Fibroblast of lung (primary cell): ENCODE results near the gene STMN3. TPM values are rescaled to one million over a fixed set of nuclear protein-coding genes. Genes with fewer than 3 reads are reported as not detected.

ENCODE experiments used
- DNase-seq, 2 donors: peaks; one replicate each; pipeline versions ENCODE4 v3.0.0 to v3.0.0-alpha.2; 2010; ENCODE audit warnings: low read depth in 2 of 2
- H2AFZ ChIP-seq: 2 replicates; pipeline ENCODE4 v1.5.1; 2012; ENCODE audit warnings: low read length, control low read depth, inconsistent platforms
- H3K27ac ChIP-seq: 2 replicates; pipeline ENCODE4 v1.5.1; 2011; ENCODE audit warnings: low read length, control low read depth; ENCODE audit not compliant: insufficient read depth
- H3K27me3 ChIP-seq: 2 replicates; pipeline ENCODE4 v1.5.1; 2011; ENCODE audit warnings: mild to moderate bottlenecking, low read length; ENCODE audit not compliant: control insufficient read depth, insufficient read depth
- H3K36me3 ChIP-seq: 2 replicates; pipeline ENCODE4 v1.5.1; 2011; ENCODE audit warnings: low read length; ENCODE audit not compliant: control insufficient read depth, insufficient read depth
- H3K4me1 ChIP-seq: 2 replicates; pipeline ENCODE4 v1.5.1; 2011; ENCODE audit warnings: low read length; ENCODE audit not compliant: control insufficient read depth, insufficient read depth; ENCODE audit errors: extremely low read depth
- H3K4me2 ChIP-seq: 2 replicates; pipeline ENCODE4 v1.5.1; 2011; ENCODE audit warnings: low read length, control low read depth; ENCODE audit not compliant: insufficient read depth; ENCODE audit errors: extremely low read depth
- H3K4me3 ChIP-seq, 4 experiments: fragments of 200-600 bp in 1 of 4; sonication (generic) in 1 of 4; replicated peaks in 1 of 4; 2 replicates each; pipeline ENCODE4 v1.5.1; 2011 to 2016; ENCODE audit warnings: low read length in 4 of 4, low read depth in 3 of 4, mild to moderate bottlenecking in 3 of 4, control low read depth in 2 of 4, inconsistent platforms in 1 of 4, mixed read lengths in 1 of 4; ENCODE audit not compliant: insufficient read depth in 1 of 4; ENCODE audit errors: control extremely low read depth in 1 of 4
- H3K79me2 ChIP-seq: 2 replicates; pipeline ENCODE4 v1.5.1; 2012; ENCODE audit warnings: mild to moderate bottlenecking, low read length, inconsistent platforms; ENCODE audit not compliant: control insufficient read depth, insufficient read depth
- H3K9ac ChIP-seq: 2 replicates; pipeline ENCODE4 v1.5.1; 2011; ENCODE audit warnings: mild to moderate bottlenecking, low read length, control low read depth; ENCODE audit not compliant: insufficient read depth
- H3K9me3 ChIP-seq: 2 replicates; pipeline ENCODE4 v1.5.1; 2012; ENCODE audit warnings: low read depth, low read length; ENCODE audit not compliant: control insufficient read depth, insufficient read depth
- H4K20me1 ChIP-seq: 2 replicates; pipeline ENCODE4 v1.5.1; 2011; ENCODE audit warnings: low read length; ENCODE audit not compliant: control insufficient read depth, insufficient read depth; ENCODE audit errors: extremely low read depth
- EZH2 ChIP-seq: IDR thresholded peaks from 2 replicates; pipeline ENCODE4 v1.5.1; 2012; ENCODE audit warnings: low read length, control low read depth, mild to moderate bottlenecking; ENCODE audit errors: missing control alignments
- polyA plus RNA-seq, 2 donors: library from polyadenylated mRNA; depleted of rRNA in 1 of 2; stranded (reverse) in 1 of 2; unstranded in 1 of 2; fragments of >200 nt; gene quantifications; 2 replicates each; pipeline ENCODE4 v1.2.1, GENCODE V29; 2011 to 2012; ENCODE audit warnings: missing spikeins in 1 of 2
- total RNA-seq: library from RNA; depleted of rRNA; stranded (reverse); fragments of >200 nt; gene quantifications from 2 replicates; pipeline ENCODE4 v1.2.1, GENCODE V29; 2014
- TF ChIP-seq, protein P1 (sequence below), 2 donors: IDR thresholded peaks in 1 of 2; conservative IDR thresholded peaks in 1 of 2; 1 replicate in 1 of 2; 2 replicates in 1 of 2; pipeline ENCODE4 v1.5.1; 2011 to 2012; ENCODE audit warnings: low read length in 2 of 2, control low read depth in 1 of 2, inconsistent platforms in 1 of 2, low read depth in 1 of 2, mild to moderate bottlenecking in 1 of 2

STMN3 gene
- total and polyA plus RNA-seq, 2 donors (not counting 1 experiment from before 2014, with no cell fraction given): 3.7 to 34.3 TPM

DNA sequence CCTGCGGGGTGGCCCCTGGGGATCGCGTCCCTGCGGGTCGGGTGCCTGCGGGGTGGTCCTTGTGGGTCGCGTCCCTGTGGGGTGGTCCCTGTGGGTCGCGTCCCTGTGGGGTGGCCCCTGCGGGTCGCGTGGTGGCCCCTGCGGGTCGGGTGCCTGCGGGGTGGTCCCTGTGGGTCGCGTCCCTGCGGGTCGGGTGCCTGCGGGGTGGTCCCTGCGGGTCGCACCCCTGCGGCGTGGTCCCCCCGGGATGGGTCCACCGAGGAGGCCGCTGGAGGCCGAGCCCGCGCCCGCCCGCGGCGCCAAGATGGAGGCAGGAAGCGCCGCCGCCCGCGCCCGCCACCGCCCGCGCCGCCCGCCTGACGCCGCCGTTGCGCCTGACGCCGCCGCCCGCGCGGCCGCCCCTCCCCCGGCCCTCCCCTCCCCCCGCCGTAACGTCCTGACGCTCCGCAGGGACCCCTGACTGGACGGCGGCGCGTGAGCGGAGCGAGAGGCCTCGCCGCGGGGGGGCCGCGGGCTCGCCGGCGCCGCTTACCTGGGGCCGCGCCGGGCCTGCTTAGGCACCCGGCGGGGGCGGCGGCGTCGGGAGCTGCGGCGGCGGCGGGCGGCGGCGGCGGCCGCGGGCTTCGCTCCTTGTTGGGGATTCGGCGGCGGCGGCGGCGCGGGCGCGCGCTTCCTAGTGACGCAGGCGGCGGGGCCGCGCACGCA lies 26.6 kb downstream of the STMN3 start, which contains the start of gene GMEB2:
Gene GMEB2 (minus strand): TSS at position 678 of the 705 bp plus-strand sequence. CDS start 7,704 bp downstream, outside the sequence.
- no peaks in the 10 kb centered on the region for H3K4me1 ChIP-seq
- no peaks in the 10 kb centered on the region for H4K20me1 ChIP-seq
- H3K9ac ChIP-seq: peak within 1 kb of the TSS; percentile 96
- no peaks in the 10 kb centered on the region for H3K36me3 ChIP-seq
- H3K4me2 ChIP-seq: peak within 1 kb of the TSS; percentile 95
- peak in 1 of 2 donors; percentile 74 for DNase-seq
- H3K4me3 ChIP-seq: peak within 1 kb of the TSS; percentile 74 to 96 (median 95)
- H3K27ac ChIP-seq: peak within 1 kb of the TSS; percentile 97
- peaks cover 45% of the 10 kb centered on the region for H3K79me2 ChIP-seq
- no peaks in the 10 kb centered on the region for H3K9me3 ChIP-seq
- H2AFZ ChIP-seq: peak within 1 kb of the TSS; percentile 68
- TF ChIP-seq, protein P1, sequence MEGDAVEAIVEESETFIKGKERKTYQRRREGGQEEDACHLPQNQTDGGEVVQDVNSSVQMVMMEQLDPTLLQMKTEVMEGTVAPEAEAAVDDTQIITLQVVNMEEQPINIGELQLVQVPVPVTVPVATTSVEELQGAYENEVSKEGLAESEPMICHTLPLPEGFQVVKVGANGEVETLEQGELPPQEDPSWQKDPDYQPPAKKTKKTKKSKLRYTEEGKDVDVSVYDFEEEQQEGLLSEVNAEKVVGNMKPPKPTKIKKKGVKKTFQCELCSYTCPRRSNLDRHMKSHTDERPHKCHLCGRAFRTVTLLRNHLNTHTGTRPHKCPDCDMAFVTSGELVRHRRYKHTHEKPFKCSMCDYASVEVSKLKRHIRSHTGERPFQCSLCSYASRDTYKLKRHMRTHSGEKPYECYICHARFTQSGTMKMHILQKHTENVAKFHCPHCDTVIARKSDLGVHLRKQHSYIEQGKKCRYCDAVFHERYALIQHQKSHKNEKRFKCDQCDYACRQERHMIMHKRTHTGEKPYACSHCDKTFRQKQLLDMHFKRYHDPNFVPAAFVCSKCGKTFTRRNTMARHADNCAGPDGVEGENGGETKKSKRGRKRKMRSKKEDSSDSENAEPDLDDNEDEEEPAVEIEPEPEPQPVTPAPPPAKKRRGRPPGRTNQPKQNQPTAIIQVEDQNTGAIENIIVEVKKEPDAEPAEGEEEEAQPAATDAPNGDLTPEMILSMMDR (conservative IDR thresholded peaks at IDR 0.05 in 1 of 2, IDR thresholded peaks at IDR 0.05 in 1 of 2; ENCODE audit: low read depth in 1 of 2, low read length in 2 of 2): no peak
- TF ChIP-seq EZH2: no peak
- H3K27me3 ChIP-seq: no peaks in the 10 kb centered on the region

DNA sequence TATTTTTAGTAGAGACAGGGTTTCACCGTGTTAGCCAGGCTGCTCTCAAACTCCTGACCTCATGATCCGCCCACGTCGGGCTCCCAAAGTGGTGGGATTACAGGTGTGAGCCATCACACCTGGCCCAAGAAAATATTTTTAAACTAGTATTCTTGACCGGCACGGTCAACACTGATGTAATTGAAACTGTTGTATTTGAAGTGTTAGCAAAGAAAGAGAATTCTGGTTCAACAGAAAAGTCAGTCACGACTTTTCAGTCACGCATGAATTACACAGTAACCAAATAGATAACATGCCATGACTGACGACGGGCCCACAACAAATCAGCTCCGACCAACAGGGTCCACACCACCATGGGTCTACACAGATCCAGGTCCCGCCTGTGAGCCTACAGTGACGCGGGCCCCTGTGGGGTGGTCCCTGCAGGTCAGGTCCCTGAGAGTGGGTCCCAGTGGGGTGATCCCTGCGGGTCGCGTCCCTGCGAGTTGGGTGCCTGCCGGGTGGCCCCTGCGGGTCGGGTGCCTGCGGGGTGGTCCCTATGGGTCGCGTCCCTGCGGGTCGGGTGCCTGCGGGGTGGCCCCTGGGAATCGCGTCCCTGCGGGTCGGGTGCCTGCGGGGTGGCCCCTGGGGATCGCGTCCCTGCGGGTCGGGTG lies 27.3 kb downstream of the STMN3 start:
- Histone ChIP-seq H3K4me3 (peak overlapping the region; percentile 74 to 94 (median 83)), H3K9ac (peak overlapping the region; percentile 96), H3K27me3 (no peaks in the 10 kb centered on the region), H3K9me3 (no peaks in the 10 kb centered on the region), H2AFZ (no peak overlapping the region), H3K4me2 (peak overlapping the region; percentile 88), H3K4me1 (no peaks in the 10 kb centered on the region), H3K79me2 (peaks cover 49% of the 10 kb centered on the region), H3K27ac (peak overlapping the region; percentile 97), H4K20me1 (no peaks in the 10 kb centered on the region), H3K36me3 (no peaks in the 10 kb centered on the region)
- TF ChIP-seq EZH2: no peak
- TF ChIP-seq, protein P1 (conservative IDR thresholded peaks at IDR 0.05 in 1 of 2, IDR thresholded peaks at IDR 0.05 in 1 of 2; ENCODE audit: low read depth in 1 of 2, low read length in 2 of 2): no peak
- peak; percentile 15 to 51 for DNase-seq

DNA sequence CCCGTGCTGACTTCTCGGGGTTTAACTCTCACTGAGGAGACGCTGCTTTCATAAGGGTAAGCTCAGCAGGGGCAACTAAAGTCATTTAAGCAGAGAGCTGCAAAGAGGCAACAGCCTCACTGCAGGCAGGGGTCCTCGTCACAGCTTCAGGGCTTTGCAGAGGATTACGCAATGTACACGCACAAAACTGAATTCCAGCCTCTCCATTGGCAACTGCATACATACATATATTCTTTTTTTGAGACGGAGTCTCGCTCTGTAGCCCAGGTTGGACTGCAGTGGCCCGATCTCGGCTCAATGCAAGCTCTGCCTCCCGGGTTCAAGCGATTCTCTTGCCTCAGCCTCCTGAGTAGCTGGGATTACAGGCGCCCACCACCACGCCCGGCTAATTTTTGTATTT lies 28.7 kb downstream of the STMN3 start:
- H3K27ac ChIP-seq: no peak overlapping the region
- peaks cover 59% of the 10 kb centered on the region for H3K79me2 ChIP-seq
- no peak overlapping the region for H3K9ac ChIP-seq
- H4K20me1 ChIP-seq: no peaks in the 10 kb centered on the region
- no peaks in the 10 kb centered on the region for H3K9me3 ChIP-seq
- no peaks in the 10 kb centered on the region for H3K36me3 ChIP-seq
- DNase-seq: peak in 1 of 2 donors; percentile 63
- no peak overlapping the region for H3K4me3 ChIP-seq
- H3K27me3 ChIP-seq: no peaks in the 10 kb centered on the region
- H2AFZ ChIP-seq: no peak overlapping the region
- no peak overlapping the region for H3K4me2 ChIP-seq
- no peak for TF ChIP-seq EZH2
- TF ChIP-seq, protein P1 (conservative IDR thresholded peaks at IDR 0.05 in 1 of 2, IDR thresholded peaks at IDR 0.05 in 1 of 2; ENCODE audit: low read depth in 1 of 2, low read length in 2 of 2): peak in 1 of 2 donors; percentile 29
- no peaks in the 10 kb centered on the region for H3K4me1 ChIP-seq
